ENCODE data around the gene EPS8. TPM values are rescaled to one million over a fixed set of nuclear protein-coding genes. Genes with fewer than 3 reads are reported as not detected.

Gene EPS8
- total RNA-seq, 1 donor from 2014 or later, result 104 TPM

GRCh38 chr12:15650399-15651128 lies 138.6 kb downstream of the EPS8 start:
- no peak for DNase-seq (ENCODE audit: extremely low spot score in 2 of 2)
- H3K4me1 ChIP-seq, result no peaks in the 10 kb centered on the region
- H3K36me3 ChIP-seq, result peaks cover 0 to 7% of the 10 kb centered on the region in 2 donors
- TF ChIP-seq POLR2AphosphoS5 (IDR thresholded peaks at IDR 0.05; ENCODE audit: insufficient read depth in 1 of 2, low read depth in 1 of 2), result no peak
- no peak overlapping the region for H3K4me3 ChIP-seq
- H3K27me3 ChIP-seq, result no peaks in the 10 kb centered on the region
- peak overlapping the region; percentile 51 for H3K27ac ChIP-seq
- intact Hi-C loops (cut with DNase I), result no loop called here
- H3K9me3 ChIP-seq, result no peaks in the 10 kb centered on the region

GRCh38 chr12:15649347-15649746 lies 139.8 kb downstream of the EPS8 start:
- no peaks in the 10 kb centered on the region for H3K4me1 ChIP-seq
- TF ChIP-seq POLR2A (IDR thresholded peaks at IDR 0.05) (no peak), CTCF (IDR thresholded peaks at IDR 0.05) (no peak), POLR2AphosphoS5 (IDR thresholded peaks at IDR 0.05; ENCODE audit: insufficient read depth in 1 of 2, low read depth in 1 of 2) (no peak)
- intact Hi-C loops (cut with DNase I), result no loop called here
- no peak overlapping the region for H3K27ac ChIP-seq
- no peak overlapping the region for H3K4me3 ChIP-seq
- no peak for DNase-seq (ENCODE audit: extremely low spot score in 2 of 2)
- no peaks in the 10 kb centered on the region for H3K9me3 ChIP-seq
- peaks cover 0 to 7% of the 10 kb centered on the region in 2 donors for H3K36me3 ChIP-seq
- H3K27me3 ChIP-seq, result no peaks in the 10 kb centered on the region

GRCh38 chr12:15648558-15648957 lies 140.6 kb downstream of the EPS8 start:
- Histone ChIP-seq H3K9me3 (no peaks in the 10 kb centered on the region), H3K27me3 (no peaks in the 10 kb centered on the region), H3K36me3 (peaks cover 0 to 11% of the 10 kb centered on the region in 2 donors), H3K4me1 (no peaks in the 10 kb centered on the region), H3K4me3 (no peak overlapping the region), H3K27ac (no peak overlapping the region)
- TF ChIP-seq POLR2AphosphoS5 (IDR thresholded peaks at IDR 0.05; ENCODE audit: insufficient read depth in 1 of 2, low read depth in 1 of 2), result no peak
- no peak for TF ChIP-seq CTCF (IDR thresholded peaks at IDR 0.05)
- no peak for TF ChIP-seq POLR2A (IDR thresholded peaks at IDR 0.05)
- DNase-seq (ENCODE audit: extremely low spot score in 2 of 2), result no peak
- intact Hi-C loops (cut with DNase I), result no loop called here

GRCh38 chr12:15646581-15646980 lies 142.6 kb downstream of the EPS8 start:
- Histone ChIP-seq H3K36me3 (peaks cover 0 to 11% of the 10 kb centered on the region in 2 donors), H3K4me3 (no peak overlapping the region), H3K27ac (no peak overlapping the region), H3K9me3 (no peaks in the 10 kb centered on the region), H3K4me1 (no peaks in the 10 kb centered on the region), H3K27me3 (no peaks in the 10 kb centered on the region)
- DNase-seq (ENCODE audit: extremely low spot score in 2 of 2), result no peak
- no peak for TF ChIP-seq CTCF (IDR thresholded peaks at IDR 0.05)
- TF ChIP-seq POLR2A (IDR thresholded peaks at IDR 0.05), result no peak
- TF ChIP-seq POLR2AphosphoS5 (IDR thresholded peaks at IDR 0.05; ENCODE audit: insufficient read depth in 1 of 2, low read depth in 1 of 2), result no peak
- intact Hi-C loops (cut with DNase I), result no loop called here

GRCh38 chr12:15644700-15645099 lies 144.5 kb downstream of the EPS8 start:
- Histone ChIP-seq H3K4me1 (no peaks in the 10 kb centered on the region), H3K4me3 (no peak overlapping the region), H3K9me3 (no peaks in the 10 kb centered on the region), H3K27me3 (no peaks in the 10 kb centered on the region), H3K27ac (no peak overlapping the region), H3K36me3 (peaks cover 0 to 27% of the 10 kb centered on the region in 2 donors)
- intact Hi-C loops (cut with DNase I), result no loop called here
- no peak for TF ChIP-seq CTCF (IDR thresholded peaks at IDR 0.05)
- TF ChIP-seq POLR2A (IDR thresholded peaks at IDR 0.05), result no peak
- no peak for TF ChIP-seq POLR2AphosphoS5 (IDR thresholded peaks at IDR 0.05; ENCODE audit: insufficient read depth in 1 of 2, low read depth in 1 of 2)
- DNase-seq (ENCODE audit: extremely low spot score in 2 of 2), result no peak

Data from vagina (tissue), 2 donors.